H1 (cell line): ENCODE data around the gene ST14. TPM values are rescaled to one million over a fixed set of nuclear protein-coding genes. Genes with fewer than 3 reads are reported as not detected.

Source experiments
- TAF7 ChIP-seq: optimal IDR thresholded peaks from 2 replicates; pipeline ENCODE3; 2011; ENCODE audit warnings: low read depth, mild to moderate bottlenecking, inconsistent platforms, low read length, moderate library complexity, borderline replicate concordance
- polyA plus RNA-seq, 7 experiments: library from polyadenylated mRNA; depleted of rRNA in 3 of 7; stranded (reverse) in 5 of 7; unstranded in 2 of 7; fragments of >200 nt in 5 of 7; fragments of 200-250 nt in 2 of 7; gene quantifications; 1 replicate in 5 of 7; 2 replicates in 1 of 7; 4 replicates in 1 of 7; pipeline versions ENCODE4 v1.2.1 to v1.2.3, GENCODE V29; 2011 to 2013; ENCODE audit warnings: missing spikeins in 2 of 7, mixed read lengths in 2 of 7
- total RNA-seq: library from RNA; stranded (reverse); fragmentation: NEBNext Ultra II Directional; extraction: Animal tissue kit (Norgen Biotek cat#: 25700); gene quantifications from 2 replicates; pipeline ENCODE4 v1.2.1, GENCODE V29; 2021

ST14 gene
- total and polyA plus RNA-seq, 2 of the 8 experiments (the other 6 are each of a cell fraction or from before 2014, with no cell fraction given) = 22.4 to 24.9 TPM

GRCh38 chr11:130203766-130204702, 44.5 kb downstream of the ST14 start (continued):
- no peak for TF ChIP-seq TAF7
- TF ChIP-seq, all 59 proteins: peak for 0
